ENCODE measurements around the gene VCL.

Gene VCL

GRCh38 chr10:74063256-74063655 lies 65.3 kb downstream of the VCL start:
- H3K36me3 ChIP-seq (ENCODE audit: low read depth) = peaks cover 33% of the 10 kb centered on the region

GRCh38 chr10:74067373-74068352 lies 69.7 kb downstream of the VCL start:
- no peaks in the 10 kb centered on the region for H3K9me3 ChIP-seq (ENCODE audit: severe bottlenecking)
- no peaks in the 10 kb centered on the region for H3K27me3 ChIP-seq (ENCODE audit: insufficient read depth, poor library complexity, severe bottlenecking)
- H3K4me3 ChIP-seq (ENCODE audit: severe bottlenecking) = no peak overlapping the region
- DNase-seq (ENCODE audit: low spot score) = no peak
- H3K27ac ChIP-seq (ENCODE audit: poor library complexity, severe bottlenecking) = no peak overlapping the region
- TF ChIP-seq CTCF (IDR thresholded peaks at IDR 0.05; ENCODE audit: poor library complexity, severe bottlenecking) = no peak
- H3K4me1 ChIP-seq (ENCODE audit: insufficient read depth, poor library complexity, severe bottlenecking) = peaks cover 10% of the 10 kb centered on the region
- peak; percentile 42; the same call in 1 of the 3 replicates for ATAC-seq (ENCODE audit: low read depth)
- H3K36me3 ChIP-seq (ENCODE audit: low read depth) = peaks cover 51% of the 10 kb centered on the region

More at GRCh38 chr10:74063256-74063655, 65.3 kb downstream of the VCL start:
- Histone ChIP-seq H3K9me3 (ENCODE audit: severe bottlenecking) (no peaks in the 10 kb centered on the region), H3K4me1 (ENCODE audit: insufficient read depth, poor library complexity, severe bottlenecking) (peaks cover 10% of the 10 kb centered on the region), H3K4me3 (ENCODE audit: severe bottlenecking) (no peak overlapping the region), H3K27ac (ENCODE audit: poor library complexity, severe bottlenecking) (no peak overlapping the region), H3K27me3 (ENCODE audit: insufficient read depth, poor library complexity, severe bottlenecking) (no peaks in the 10 kb centered on the region)
- ATAC-seq (ENCODE audit: low read depth) (no peak), DNase-seq (ENCODE audit: low spot score) (no peak)
- no peak for TF ChIP-seq CTCF (IDR thresholded peaks at IDR 0.05; ENCODE audit: poor library complexity, severe bottlenecking)

- H3K36me3 ChIP-seq (ENCODE audit: low read depth) = peaks cover 60% of the 10 kb centered on the region
- H3K9me3 ChIP-seq (ENCODE audit: severe bottlenecking) = no peaks in the 10 kb centered on the region
- ATAC-seq (ENCODE audit: low read depth) (no peak), DNase-seq (ENCODE audit: low spot score) (no peak)
- H3K27me3 ChIP-seq (ENCODE audit: insufficient read depth, poor library complexity, severe bottlenecking) = no peaks in the 10 kb centered on the region
- H3K4me3 ChIP-seq (ENCODE audit: severe bottlenecking) = no peak overlapping the region
- TF ChIP-seq CTCF (IDR thresholded peaks at IDR 0.05; ENCODE audit: poor library complexity, severe bottlenecking) = no peak
- no peak overlapping the region for H3K27ac ChIP-seq (ENCODE audit: poor library complexity, severe bottlenecking)
- H3K4me1 ChIP-seq (ENCODE audit: insufficient read depth, poor library complexity, severe bottlenecking) = peaks cover 10% of the 10 kb centered on the region
Measured at GRCh38 chr10:74071157-74071556, 73.2 kb downstream of the VCL start.

GRCh38 chr10:74072503-74072902 lies 74.6 kb downstream of the VCL start:
- no peaks in the 10 kb centered on the region for H3K27me3 ChIP-seq (ENCODE audit: insufficient read depth, poor library complexity, severe bottlenecking)
- ATAC-seq (ENCODE audit: low read depth) = peak; percentile 63; the same call in 2 of the 3 replicates
- peaks cover 63% of the 10 kb centered on the region for H3K36me3 ChIP-seq (ENCODE audit: low read depth)
- no peak for TF ChIP-seq CTCF (IDR thresholded peaks at IDR 0.05; ENCODE audit: poor library complexity, severe bottlenecking)
- H3K27ac ChIP-seq (ENCODE audit: poor library complexity, severe bottlenecking) = no peak overlapping the region
- H3K4me1 ChIP-seq (ENCODE audit: insufficient read depth, poor library complexity, severe bottlenecking) = peaks cover 5% of the 10 kb centered on the region
- DNase-seq (ENCODE audit: low spot score) = no peak
- H3K4me3 ChIP-seq (ENCODE audit: severe bottlenecking) = no peak overlapping the region
- no peaks in the 10 kb centered on the region for H3K9me3 ChIP-seq (ENCODE audit: severe bottlenecking)

GRCh38 chr10:74075906-74076305 lies 78.0 kb downstream of the VCL start:
- no peak for DNase-seq (ENCODE audit: low spot score)
- H3K27ac ChIP-seq (ENCODE audit: poor library complexity, severe bottlenecking) = no peak overlapping the region
- H3K4me1 ChIP-seq (ENCODE audit: insufficient read depth, poor library complexity, severe bottlenecking) = peaks cover 35% of the 10 kb centered on the region
- H3K36me3 ChIP-seq (ENCODE audit: low read depth) = peaks cover 62% of the 10 kb centered on the region
- no peaks in the 10 kb centered on the region for H3K27me3 ChIP-seq (ENCODE audit: insufficient read depth, poor library complexity, severe bottlenecking)
- ATAC-seq (ENCODE audit: low read depth) = no peak
- H3K9me3 ChIP-seq (ENCODE audit: severe bottlenecking) = no peaks in the 10 kb centered on the region
- no peak for TF ChIP-seq CTCF (IDR thresholded peaks at IDR 0.05; ENCODE audit: poor library complexity, severe bottlenecking)
- no peak overlapping the region for H3K4me3 ChIP-seq (ENCODE audit: severe bottlenecking)
